Smooth muscle cell (in vitro differentiated cells): Measurements from ENCODE around the gene LENG8. TPM values are rescaled to one million over a fixed set of nuclear protein-coding genes. Genes with fewer than 3 reads are reported as not detected.
A peak's percentile ranks its signal among the peaks of the same experiment; 100 is the strongest.

Experiments used
- DNase-seq: peaks from one replicate; lab custom pipeline; 2025; ENCODE audit not compliant: unreplicated experiment; lab: John Stamatoyannopoulos, UW
- H2AFZ ChIP-seq: fragments of 200-600 bp; sonication (generic); 2 replicates; pipeline ENCODE4 v1.6.0; 2016; ENCODE audit warnings: antibody characterized with exemption, low read depth, mild to moderate bottlenecking
- H3F3A ChIP-seq: fragments of 200-600 bp; sonication (generic); 2 replicates; pipeline ENCODE4 v1.6.0; 2017; ENCODE audit warnings: antibody characterized with exemption, low read depth
- H3K27ac ChIP-seq: fragments of 200-600 bp; sonication (generic); 2 replicates; pipeline ENCODE4 v1.5.1; 2016; ENCODE audit warnings: low read depth, mild to moderate bottlenecking
- H3K27me3 ChIP-seq: fragments of 200-600 bp; sonication (generic); 2 replicates; pipeline ENCODE4 v1.6.1; 2016; ENCODE audit warnings: low read depth, mild to moderate bottlenecking
- H3K36me3 ChIP-seq: fragments of 200-600 bp; sonication (generic); 2 replicates; pipeline ENCODE4 v1.5.1; 2016; ENCODE audit warnings: low read depth
- H3K4me1 ChIP-seq: fragments of 200-600 bp; sonication (generic); 2 replicates; pipeline ENCODE4 v1.5.1; 2016; ENCODE audit warnings: low read depth
- H3K4me2 ChIP-seq: fragments of 200-600 bp; sonication (generic); 2 replicates; pipeline ENCODE4 v1.6.0; 2016; ENCODE audit warnings: mild to moderate bottlenecking
- H3K4me3 ChIP-seq: fragments of 200-600 bp; sonication (generic); 2 replicates; pipeline ENCODE4 v1.5.1; 2016; ENCODE audit warnings: mild to moderate bottlenecking
- H3K79me2 ChIP-seq: fragments of 200-600 bp; sonication (generic); 2 replicates; pipeline ENCODE4 v1.6.0; 2016; ENCODE audit warnings: low read depth, mild to moderate bottlenecking
- H3K9ac ChIP-seq: fragments of 200-600 bp; sonication (generic); 2 replicates; pipeline ENCODE4 v1.6.0; 2016; ENCODE audit warnings: low read depth
- H3K9me3 ChIP-seq: fragments of 200-600 bp; sonication (generic); replicated peaks from 2 replicates; pipeline ENCODE4 v1.5.1; 2016; ENCODE audit warnings: low read depth
- H4K20me1 ChIP-seq: fragments of 200-600 bp; sonication (generic); 2 replicates; pipeline ENCODE4 v1.6.0; 2016; ENCODE audit warnings: low read depth
- WGBS: methylation state at CpG from one replicate; pipeline ENCODE4 v1.1.7; 2016; ENCODE audit warnings: low lambda C conversion rate; 5-methylcytosine and 5-hydroxymethylcytosine counted together
- polyA plus RNA-seq: library from polyadenylated mRNA; unstranded; fragments of >200 nt; fragmentation: Nextera tagmentation; extraction: Ambion mirVana; gene quantifications from 2 replicates; pipeline ENCODE4 v1.2.1, GENCODE V29; 2016
- total RNA-seq: library from RNA; depleted of rRNA; stranded (reverse); fragments of >200 nt; gene quantifications from 2 replicates; pipeline ENCODE4 v1.2.3, GENCODE V29; 2014
- TF ChIP-seq, protein P1 (sequence below): fragments of 200-600 bp; sonication (generic); IDR thresholded peaks from 2 replicates; pipeline ENCODE4 v1.5.1; 2017; ENCODE audit warnings: borderline replicate concordance, mild to moderate bottlenecking, antibody characterized with exemption; ENCODE audit not compliant: insufficient read depth, poor library complexity, severe bottlenecking

LENG8 gene
- total and polyA plus RNA-seq, 2 experiments from 2014 or later = 27.6 to 32.9 TPM

DNA sequence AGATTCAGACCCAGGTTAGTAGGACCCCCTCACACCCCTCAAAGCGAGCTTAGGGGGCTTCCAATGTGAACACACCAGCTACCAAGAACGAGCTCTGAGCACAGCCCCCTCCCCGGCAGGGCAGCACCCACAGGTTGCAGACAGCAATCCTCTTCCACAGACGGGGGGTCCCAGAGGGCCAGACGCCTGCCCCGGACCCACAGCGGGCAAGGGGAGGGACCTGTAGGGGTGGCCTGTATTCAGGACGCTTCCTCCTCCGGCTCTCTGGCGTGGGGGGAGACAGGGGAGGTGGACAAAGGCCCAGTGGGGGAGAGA is 29.0 kb upstream of the LENG8 start:
- peak overlapping the region; percentile 82 for H2AFZ ChIP-seq
- H3K4me2 ChIP-seq = peak overlapping the region; percentile 79
- WGBS = 26% methylated on average over 10 of the region's 10 CpGs

DNA sequence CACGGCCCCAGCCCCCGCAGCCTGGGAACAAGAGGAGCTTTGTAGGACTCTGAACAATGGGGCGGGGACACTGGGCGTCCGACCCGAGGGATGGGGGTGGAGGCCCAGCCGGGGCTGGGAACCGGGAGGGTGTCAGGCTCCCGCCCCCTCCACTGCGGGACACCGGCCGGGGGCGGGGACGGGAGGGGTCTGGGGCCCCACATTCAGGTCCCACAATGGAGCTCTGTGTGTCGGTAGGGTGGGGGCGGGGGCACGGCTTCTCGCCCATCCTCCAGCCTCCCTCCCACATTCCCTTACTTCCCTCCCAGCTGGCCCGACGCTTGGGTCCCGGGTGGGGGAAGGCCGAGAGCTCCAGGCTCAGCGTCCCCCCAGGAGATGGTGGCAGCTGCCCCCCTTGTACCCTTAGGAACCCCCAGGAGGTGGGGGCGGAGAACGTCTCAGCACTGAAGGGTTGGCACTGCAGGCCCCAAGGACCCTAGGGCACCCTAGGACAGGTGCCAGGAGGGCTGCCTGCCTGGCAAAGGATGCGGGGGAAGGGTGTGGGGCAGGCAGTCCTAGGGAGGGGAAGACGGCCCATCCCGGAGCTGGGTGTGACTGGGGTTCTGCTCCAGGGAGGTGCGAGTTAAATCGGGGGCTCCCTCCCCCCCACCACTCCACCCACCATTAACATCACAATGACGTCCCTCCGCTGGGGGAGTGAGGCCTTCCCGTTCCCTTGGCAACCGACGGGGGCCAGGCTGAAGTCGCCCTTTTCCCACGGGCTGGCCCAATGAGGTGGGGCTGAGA is 28.4 kb upstream of the LENG8 start:
- Histone ChIP-seq H2AFZ (peak overlapping the region; percentile 82), H3K27ac (no peak overlapping the region), H3K27me3 (peaks cover 22% of the 10 kb centered on the region), H3K79me2 (no peaks in the 10 kb centered on the region), H3K4me2 (peak overlapping the region; percentile 79), H3K36me3 (no peaks in the 10 kb centered on the region), H3K9ac (no peak overlapping the region), H4K20me1 (no peaks in the 10 kb centered on the region), H3K4me3 (peak overlapping the region; percentile 23), H3F3A (no peaks in the 10 kb centered on the region), H3K4me1 (peaks cover 35% of the 10 kb centered on the region), H3K9me3 (no peaks in the 10 kb centered on the region)
- 9% methylated on average over 21 of the region's 37 CpGs for WGBS
- TF ChIP-seq, protein P1, sequence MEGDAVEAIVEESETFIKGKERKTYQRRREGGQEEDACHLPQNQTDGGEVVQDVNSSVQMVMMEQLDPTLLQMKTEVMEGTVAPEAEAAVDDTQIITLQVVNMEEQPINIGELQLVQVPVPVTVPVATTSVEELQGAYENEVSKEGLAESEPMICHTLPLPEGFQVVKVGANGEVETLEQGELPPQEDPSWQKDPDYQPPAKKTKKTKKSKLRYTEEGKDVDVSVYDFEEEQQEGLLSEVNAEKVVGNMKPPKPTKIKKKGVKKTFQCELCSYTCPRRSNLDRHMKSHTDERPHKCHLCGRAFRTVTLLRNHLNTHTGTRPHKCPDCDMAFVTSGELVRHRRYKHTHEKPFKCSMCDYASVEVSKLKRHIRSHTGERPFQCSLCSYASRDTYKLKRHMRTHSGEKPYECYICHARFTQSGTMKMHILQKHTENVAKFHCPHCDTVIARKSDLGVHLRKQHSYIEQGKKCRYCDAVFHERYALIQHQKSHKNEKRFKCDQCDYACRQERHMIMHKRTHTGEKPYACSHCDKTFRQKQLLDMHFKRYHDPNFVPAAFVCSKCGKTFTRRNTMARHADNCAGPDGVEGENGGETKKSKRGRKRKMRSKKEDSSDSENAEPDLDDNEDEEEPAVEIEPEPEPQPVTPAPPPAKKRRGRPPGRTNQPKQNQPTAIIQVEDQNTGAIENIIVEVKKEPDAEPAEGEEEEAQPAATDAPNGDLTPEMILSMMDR = no peak
- no peak for DNase-seq

More for the DNA sequence above, 29.0 kb upstream of the LENG8 start:
- Histone ChIP-seq H3K36me3 (no peaks in the 10 kb centered on the region), H3K4me1 (peaks cover 35% of the 10 kb centered on the region), H3K27ac (no peak overlapping the region), H3K4me3 (peak overlapping the region; percentile 23), H3F3A (no peaks in the 10 kb centered on the region), H3K79me2 (no peaks in the 10 kb centered on the region), H4K20me1 (no peaks in the 10 kb centered on the region), H3K27me3 (peaks cover 27% of the 10 kb centered on the region), H3K9me3 (no peaks in the 10 kb centered on the region), H3K9ac (no peak overlapping the region)
- no peak for DNase-seq
- TF ChIP-seq, protein P1 = no peak

DNA sequence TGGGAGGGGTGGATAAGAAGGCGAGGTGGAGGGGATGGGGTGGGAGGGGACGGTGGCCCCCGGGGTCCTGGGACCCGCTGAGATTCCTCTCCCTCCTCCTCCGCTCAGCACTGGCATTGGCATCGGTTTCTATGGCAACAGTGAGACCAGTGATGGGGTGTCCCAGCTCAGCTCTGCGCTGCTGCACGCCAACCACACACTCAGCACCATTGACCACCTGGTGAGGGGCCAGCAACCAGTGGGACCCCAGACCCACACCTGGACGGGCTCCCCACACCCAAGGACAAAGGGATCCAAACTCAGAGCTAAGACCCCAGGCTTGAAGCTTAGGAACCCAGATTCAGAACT is 27.9 kb upstream of the LENG8 start:
- Histone ChIP-seq H3K4me1 (peaks cover 35% of the 10 kb centered on the region), H3K9me3 (no peaks in the 10 kb centered on the region), H3K27me3 (peaks cover 16% of the 10 kb centered on the region), H2AFZ (no peak overlapping the region), H3K27ac (no peak overlapping the region), H3K4me2 (no peak overlapping the region), H3K79me2 (no peaks in the 10 kb centered on the region), H3F3A (no peaks in the 10 kb centered on the region), H3K9ac (no peak overlapping the region), H4K20me1 (no peaks in the 10 kb centered on the region), H3K36me3 (no peaks in the 10 kb centered on the region), H3K4me3 (no peak overlapping the region)
- 66% methylated on average over 5 of the region's 9 CpGs for WGBS
- TF ChIP-seq, protein P1 = no peak
- DNase-seq = no peak

DNA sequence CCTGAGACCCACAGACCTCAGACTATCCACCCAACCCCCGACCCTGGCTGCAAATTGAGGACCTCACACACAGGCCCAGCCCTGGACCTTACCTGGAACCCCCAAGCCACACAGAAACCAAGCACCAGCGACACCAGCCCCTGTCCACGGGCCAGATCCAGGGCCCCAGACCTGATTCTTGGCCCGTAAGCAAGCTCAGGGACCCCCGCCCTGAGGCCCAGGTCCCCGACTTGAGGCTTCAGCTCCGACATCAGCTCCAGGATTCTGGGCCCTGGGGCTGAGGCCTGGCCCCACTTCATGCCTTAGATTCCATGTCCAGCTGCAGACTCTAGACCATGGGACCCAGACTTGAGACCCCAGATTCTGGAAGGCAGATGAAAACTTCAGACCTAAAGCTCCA is 27.5 kb upstream of the LENG8 start:
- 80% methylated on average over 7 of the region's 7 CpGs for WGBS
- Histone ChIP-seq H3K4me3 (no peak overlapping the region), H3K27ac (no peak overlapping the region), H3K9me3 (no peaks in the 10 kb centered on the region), H2AFZ (no peak overlapping the region), H3K9ac (no peak overlapping the region), H3K36me3 (no peaks in the 10 kb centered on the region), H3K4me1 (peaks cover 35% of the 10 kb centered on the region), H3K79me2 (no peaks in the 10 kb centered on the region), H3F3A (no peaks in the 10 kb centered on the region), H3K27me3 (peaks cover 12% of the 10 kb centered on the region), H3K4me2 (no peak overlapping the region), H4K20me1 (no peaks in the 10 kb centered on the region)
- DNase-seq = no peak
- TF ChIP-seq, protein P1 = no peak
